Measurements from ENCODE around the gene ATN1. TPM values are rescaled to one million over a fixed set of nuclear protein-coding genes. Genes with fewer than 3 reads are reported as not detected.

The ATN1 gene
- total RNA-seq, 1 donor = 4.6 TPM

GRCh38 chr12:6953442-6954315, 25.9 kb downstream of the ATN1 start:
- H3K27me3 ChIP-seq (ENCODE audit: insufficient read depth, low read length) = no peaks in the 10 kb centered on the region
- peaks cover 73% of the 10 kb centered on the region for H3K4me1 ChIP-seq (ENCODE audit: insufficient read depth, low read length)
- H3K4me3 ChIP-seq (ENCODE audit: low read length) = peak overlapping the region; percentile 90
- no peaks in the 10 kb centered on the region for H3K9me3 ChIP-seq (ENCODE audit: low read depth, low read length)

GRCh38 chr12:6954316-6955107, 26.8 kb downstream of the ATN1 start:
- no peaks in the 10 kb centered on the region for H3K9me3 ChIP-seq (ENCODE audit: low read depth, low read length)
- H3K4me1 ChIP-seq (ENCODE audit: insufficient read depth, low read length) = peaks cover 73% of the 10 kb centered on the region
- peak overlapping the region; percentile 90 for H3K4me3 ChIP-seq (ENCODE audit: low read length)
- H3K27me3 ChIP-seq (ENCODE audit: insufficient read depth, low read length) = no peaks in the 10 kb centered on the region

- no peak overlapping the region for H3K4me3 ChIP-seq (ENCODE audit: low read length)
- no peaks in the 10 kb centered on the region for H3K9me3 ChIP-seq (ENCODE audit: low read depth, low read length)
- H3K4me1 ChIP-seq (ENCODE audit: insufficient read depth, low read length) = peaks cover 73% of the 10 kb centered on the region
- no peaks in the 10 kb centered on the region for H3K27me3 ChIP-seq (ENCODE audit: insufficient read depth, low read length)
These were observed 27.6 kb downstream of the ATN1 start for GRCh38 chr12:6955108-6956020.

DNA sequence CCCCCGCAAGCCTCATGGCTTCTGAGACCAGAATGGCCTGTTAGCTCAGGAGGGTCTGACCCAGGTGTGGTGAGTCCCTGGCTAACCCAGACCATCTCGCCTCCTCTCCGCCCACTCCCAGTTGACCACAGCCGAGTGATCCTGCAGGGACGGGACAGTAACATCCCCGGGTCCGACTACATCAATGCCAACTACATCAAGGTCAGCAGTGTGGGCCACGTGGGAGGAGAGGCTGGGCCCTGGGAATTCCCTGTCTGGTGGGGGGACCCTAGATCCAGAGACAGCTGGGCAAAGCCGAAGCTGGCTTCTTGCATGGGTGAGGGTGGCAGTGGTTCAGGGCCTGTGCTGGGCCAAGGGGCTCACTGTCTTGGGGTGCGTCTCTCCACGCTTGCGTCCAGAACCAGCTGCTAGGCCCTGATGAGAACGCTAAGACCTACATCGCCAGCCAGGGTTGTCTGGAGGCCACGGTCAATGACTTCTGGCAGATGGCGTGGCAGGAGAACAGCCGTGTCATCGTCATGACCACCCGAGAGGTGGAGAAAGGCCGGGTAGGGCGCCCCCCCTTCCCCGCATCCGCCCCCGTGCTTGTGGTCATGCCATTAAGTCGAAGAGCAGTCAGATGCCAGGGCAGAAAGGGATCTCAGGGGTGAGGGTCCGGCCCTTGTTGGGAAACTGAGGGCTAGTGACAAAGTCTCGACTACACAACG, 28.4 kb downstream of the ATN1 start:
- Histone ChIP-seq H3K4me1 (ENCODE audit: insufficient read depth, low read length) (peaks cover 74% of the 10 kb centered on the region), H3K4me3 (ENCODE audit: low read length) (no peak overlapping the region), H3K9me3 (ENCODE audit: low read depth, low read length) (no peaks in the 10 kb centered on the region), H3K27me3 (ENCODE audit: insufficient read depth, low read length) (no peaks in the 10 kb centered on the region)

DNA sequence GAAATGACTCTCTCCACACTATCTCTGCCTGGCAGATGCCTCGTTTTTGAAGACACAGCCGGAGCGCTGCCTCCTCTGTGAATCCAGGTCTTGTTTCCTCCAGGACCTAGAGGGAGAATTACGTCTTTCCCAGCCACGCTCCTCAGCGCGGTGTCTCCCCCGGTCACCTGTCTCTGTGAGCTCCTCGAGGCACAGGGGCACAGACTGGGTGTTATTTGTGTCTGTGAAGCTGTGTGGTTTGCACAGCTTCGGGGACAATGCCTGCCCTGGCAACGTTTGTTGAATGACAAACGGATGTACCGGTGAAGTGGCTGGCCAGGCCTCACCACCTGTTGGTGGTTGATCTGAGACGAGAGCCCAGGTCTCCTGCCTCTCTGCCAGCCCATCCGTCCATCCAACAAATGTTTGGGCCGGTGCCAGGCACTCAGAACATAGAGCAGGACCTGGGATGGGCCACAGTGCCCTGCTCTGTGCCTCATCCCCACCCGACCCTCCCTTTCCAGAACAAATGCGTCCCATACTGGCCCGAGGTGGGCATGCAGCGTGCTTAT, 29.5 kb downstream of the ATN1 start:
- peaks cover 84% of the 10 kb centered on the region for H3K4me1 ChIP-seq (ENCODE audit: insufficient read depth, low read length)
- no peak overlapping the region for H3K4me3 ChIP-seq (ENCODE audit: low read length)
- H3K9me3 ChIP-seq (ENCODE audit: low read depth, low read length) = no peaks in the 10 kb centered on the region

DNA sequence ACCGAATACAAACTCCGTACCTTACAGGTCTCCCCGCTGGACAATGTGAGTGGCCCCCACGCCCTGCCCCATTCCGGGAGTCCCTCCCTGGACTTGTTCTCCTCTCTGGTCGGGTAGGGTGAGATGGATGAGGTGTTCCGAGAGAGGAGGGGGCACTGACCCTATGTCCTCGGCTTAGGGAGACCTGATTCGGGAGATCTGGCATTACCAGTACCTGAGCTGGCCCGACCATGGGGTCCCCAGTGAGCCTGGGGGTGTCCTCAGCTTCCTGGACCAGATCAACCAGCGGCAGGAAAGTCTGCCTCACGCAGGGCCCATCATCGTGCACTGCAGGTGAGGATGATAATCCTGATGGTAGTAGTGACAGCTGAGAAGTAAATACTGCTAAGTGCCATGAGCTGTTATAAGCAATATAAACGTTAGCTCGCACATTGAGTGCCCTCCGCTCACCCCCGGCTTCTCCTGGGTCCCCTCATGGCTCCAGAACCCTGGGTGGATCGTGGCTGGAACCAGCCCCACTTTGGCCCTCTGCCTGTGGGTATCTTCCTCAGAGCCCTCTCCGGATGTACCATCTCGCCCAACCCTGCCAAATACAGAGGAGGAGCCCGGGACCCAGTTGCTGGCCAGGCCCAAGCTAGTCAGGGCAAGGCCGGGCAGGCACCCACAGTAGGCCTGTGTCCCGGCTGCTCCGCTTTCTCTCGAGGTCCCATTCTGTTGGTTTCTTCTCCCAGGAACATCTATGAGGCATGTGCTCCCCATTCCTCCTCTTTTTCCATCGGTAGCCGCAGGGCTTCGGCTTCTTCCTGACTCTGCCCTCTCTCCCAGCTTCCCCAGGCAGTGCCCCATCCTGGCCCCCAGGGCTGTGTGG, 30.2 kb downstream of the ATN1 start:
- H3K9me3 ChIP-seq (ENCODE audit: low read depth, low read length) = no peaks in the 10 kb centered on the region
- H3K27me3 ChIP-seq (ENCODE audit: insufficient read depth, low read length) = no peaks in the 10 kb centered on the region
- peaks cover 92% of the 10 kb centered on the region for H3K4me1 ChIP-seq (ENCODE audit: insufficient read depth, low read length)
- H3K4me3 ChIP-seq (ENCODE audit: low read length) = peak overlapping the region; percentile 14

More for the DNA sequence above, 29.5 kb downstream of the ATN1 start:
- no peaks in the 10 kb centered on the region for H3K27me3 ChIP-seq (ENCODE audit: insufficient read depth, low read length)

DNA sequence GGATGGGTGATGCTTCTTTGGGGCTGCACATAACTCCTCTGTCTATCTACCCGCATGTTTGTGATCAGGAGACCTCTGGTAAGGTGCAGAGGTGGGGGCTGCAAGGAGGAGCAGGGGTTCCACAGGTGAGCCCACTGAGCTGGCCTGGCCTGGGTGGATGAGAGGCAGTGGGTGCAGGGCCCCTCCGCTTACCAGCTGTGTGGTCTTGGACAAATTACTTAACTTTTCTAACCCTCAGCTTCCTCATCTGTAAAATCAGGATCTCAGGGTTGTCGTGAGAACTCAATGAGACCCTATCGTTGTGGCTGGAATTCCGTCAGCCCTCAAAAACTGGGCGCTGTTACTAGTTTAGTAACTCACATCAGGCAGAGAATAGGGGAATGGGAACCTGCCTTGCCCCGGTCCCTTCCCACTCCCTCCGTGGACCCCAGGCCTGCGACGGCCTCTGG, 30.9 kb downstream of the ATN1 start:
- Histone ChIP-seq H3K27me3 (ENCODE audit: insufficient read depth, low read length) (no peaks in the 10 kb centered on the region), H3K9me3 (ENCODE audit: low read depth, low read length) (no peaks in the 10 kb centered on the region), H3K4me3 (ENCODE audit: low read length) (peak overlapping the region; percentile 14), H3K4me1 (ENCODE audit: insufficient read depth, low read length) (peaks cover 93% of the 10 kb centered on the region)

- Histone ChIP-seq H3K4me3 (ENCODE audit: low read length) (peak overlapping the region; percentile 14), H3K27me3 (ENCODE audit: insufficient read depth, low read length) (no peaks in the 10 kb centered on the region), H3K4me1 (ENCODE audit: insufficient read depth, low read length) (peaks cover 95% of the 10 kb centered on the region), H3K9me3 (ENCODE audit: low read depth, low read length) (no peaks in the 10 kb centered on the region)
These were observed 31.5 kb downstream of the ATN1 start for GRCh38 chr12:6959058-6959804.

GRCh38 chr12:6959805-6960592, 32.2 kb downstream of the ATN1 start:
- no peaks in the 10 kb centered on the region for H3K27me3 ChIP-seq (ENCODE audit: insufficient read depth, low read length)
- no peaks in the 10 kb centered on the region for H3K9me3 ChIP-seq (ENCODE audit: low read depth, low read length)
- peak overlapping the region; percentile 7 for H3K4me3 ChIP-seq (ENCODE audit: low read length)
- peaks cover 95% of the 10 kb centered on the region for H3K4me1 ChIP-seq (ENCODE audit: insufficient read depth, low read length)

- Histone ChIP-seq H3K27me3 (ENCODE audit: insufficient read depth, low read length) (no peaks in the 10 kb centered on the region), H3K4me3 (ENCODE audit: low read length) (no peak overlapping the region), H3K4me1 (ENCODE audit: insufficient read depth, low read length) (peaks cover 94% of the 10 kb centered on the region), H3K9me3 (ENCODE audit: low read depth, low read length) (no peaks in the 10 kb centered on the region)
These were observed 33.0 kb downstream of the ATN1 start for GRCh38 chr12:6960593-6961277.

- Histone ChIP-seq H3K4me3 (ENCODE audit: low read length) (no peak overlapping the region), H3K4me1 (ENCODE audit: insufficient read depth, low read length) (peaks cover 89% of the 10 kb centered on the region), H3K27me3 (ENCODE audit: insufficient read depth, low read length) (no peaks in the 10 kb centered on the region), H3K9me3 (ENCODE audit: low read depth, low read length) (no peaks in the 10 kb centered on the region)
These were observed 33.5 kb downstream of the ATN1 start for GRCh38 chr12:6961278-6961694.
